ENCODE data around the gene PROX1. TPM values are rescaled to one million over a fixed set of nuclear protein-coding genes. Genes with fewer than 3 reads are reported as not detected.
A peak's percentile ranks its signal among the peaks of the same experiment; 100 is the strongest.

Gene PROX1
- total RNA-seq, 1 experiment from 2014 or later: 3.8 TPM

- TF ChIP-seq JAZF1 (CRISPR knock-in tag; IDR thresholded peaks at IDR 0.05): no peak
- no peak for TF ChIP-seq NFYB (CRISPR knock-in tag; conservative IDR thresholded peaks at IDR 0.05; ENCODE audit: low read depth)
These were observed at the start of gene PROX1 (continued) for GRCh38 chr1:213987927-213988506.

GRCh38 chr1:213938776-213939175 is 49.0 kb upstream of the PROX1 start:
- H3K4me1 Mint-ChIP-seq: peaks cover 15% of the 10 kb centered on the region
- ATAC-seq: no peak
- H3K36me3 Mint-ChIP-seq: no peaks in the 10 kb centered on the region
- no peaks in the 10 kb centered on the region; the same call in 1 of the 2 replicates for H3K9me3 Mint-ChIP-seq
- CTCF ChIA-PET: no interaction called here
- H3K4me3 Mint-ChIP-seq: no peak overlapping the region
- POLR2A ChIA-PET: no interaction called here
- H3K27ac Mint-ChIP-seq: no peak overlapping the region
- no peak for DNase-seq (ENCODE audit: low spot score)
- no peak for TF ChIP-seq ATF1 (CRISPR knock-in tag; IDR thresholded peaks at IDR 0.05)
- no peak for TF ChIP-seq SP1 (CRISPR knock-in tag; conservative IDR thresholded peaks at IDR 0.05)
- TF ChIP-seq, protein P1, sequence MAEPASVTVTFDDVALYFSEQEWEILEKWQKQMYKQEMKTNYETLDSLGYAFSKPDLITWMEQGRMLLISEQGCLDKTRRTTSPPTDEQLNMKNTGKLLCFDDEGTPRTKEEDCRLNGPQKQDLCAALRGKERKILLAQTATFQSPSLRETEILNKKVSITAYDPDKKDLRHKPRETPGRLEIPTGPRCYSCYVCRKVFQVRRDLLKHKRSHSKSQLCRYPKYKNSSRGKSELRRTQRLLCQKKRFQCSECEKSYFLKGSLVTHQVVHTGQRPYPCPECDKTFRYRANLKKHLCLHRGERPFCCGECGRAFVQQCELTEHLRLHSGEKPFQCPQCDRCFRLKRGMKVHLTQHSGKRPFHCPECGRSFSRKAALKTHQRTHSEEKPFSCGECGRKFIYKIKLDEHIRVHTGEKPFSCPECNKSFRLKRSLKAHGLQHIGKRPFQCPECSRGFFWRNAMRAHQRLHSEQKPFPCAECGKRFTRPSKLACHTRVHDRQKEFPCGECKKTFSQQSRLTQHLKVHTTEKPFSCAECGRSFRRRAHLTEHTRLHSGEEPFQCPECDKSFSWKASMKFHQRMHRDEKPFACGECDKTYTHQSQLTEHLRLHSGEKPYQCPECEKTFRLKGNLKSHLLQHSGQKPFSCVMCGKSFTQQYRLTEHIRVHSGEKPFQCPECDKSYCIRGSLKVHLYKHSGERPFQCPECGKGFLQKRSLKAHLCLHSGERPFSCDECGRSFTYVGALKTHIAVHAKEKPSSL (CRISPR knock-in tag; conservative IDR thresholded peaks at IDR 0.05): no peak
- no peak for TF ChIP-seq PRRX2 (CRISPR knock-in tag; IDR thresholded peaks at IDR 0.05)
- TF ChIP-seq ZNF512 (CRISPR knock-in tag; IDR thresholded peaks at IDR 0.05; ENCODE audit: borderline replicate concordance): no peak
- no peak for TF ChIP-seq ZNF671 (CRISPR knock-in tag; IDR thresholded peaks at IDR 0.05)
- H3K27me3 Mint-ChIP-seq (ENCODE audit: low read depth): no peaks in the 10 kb centered on the region

DNA sequence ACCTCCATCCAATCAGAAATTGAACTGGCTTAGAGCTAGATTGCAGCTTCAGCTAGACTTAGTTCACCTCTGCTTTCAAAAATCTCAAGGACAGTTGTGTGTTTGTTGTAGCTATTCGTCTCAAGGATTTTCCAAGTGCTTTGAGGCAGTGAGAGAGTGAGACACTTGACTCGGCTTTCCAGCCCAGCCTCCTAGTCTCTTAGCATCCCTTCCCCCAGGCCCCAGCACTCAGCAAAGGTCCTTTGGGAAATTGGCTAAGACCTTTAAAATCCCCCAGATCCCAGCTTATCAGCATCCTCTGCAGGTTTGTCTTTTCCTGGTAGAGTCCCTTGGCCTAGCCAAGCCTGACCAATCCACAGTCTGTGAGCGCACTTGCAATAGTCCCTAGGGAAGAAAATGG is 47.9 kb upstream of the PROX1 start:
- H3K4me1 Mint-ChIP-seq: peaks cover 15% of the 10 kb centered on the region
- H3K9me3 Mint-ChIP-seq: no peaks in the 10 kb centered on the region; the same call in 1 of the 2 replicates
- H3K36me3 Mint-ChIP-seq: no peaks in the 10 kb centered on the region
- H3K4me3 Mint-ChIP-seq: no peak overlapping the region
- ATAC-seq (no peak), DNase-seq (ENCODE audit: low spot score) (no peak)
- ChIA-PET POLR2A (no interaction called here), CTCF (no interaction called here)
- H3K27ac Mint-ChIP-seq: no peak overlapping the region
- peaks cover 6% of the 10 kb centered on the region; the same call in 1 of the 2 replicates for H3K27me3 Mint-ChIP-seq (ENCODE audit: low read depth)
- TF ChIP-seq JUN (CRISPR knock-in tag; IDR thresholded peaks at IDR 0.05) (no peak), NR3C1 (CRISPR knock-in tag; conservative IDR thresholded peaks at IDR 0.05; ENCODE audit: low read depth) (no peak), ZNF317 (CRISPR knock-in tag; IDR thresholded peaks at IDR 0.05; ENCODE audit: borderline replicate concordance, low read depth) (no peak)
- TF ChIP-seq, protein P2, sequence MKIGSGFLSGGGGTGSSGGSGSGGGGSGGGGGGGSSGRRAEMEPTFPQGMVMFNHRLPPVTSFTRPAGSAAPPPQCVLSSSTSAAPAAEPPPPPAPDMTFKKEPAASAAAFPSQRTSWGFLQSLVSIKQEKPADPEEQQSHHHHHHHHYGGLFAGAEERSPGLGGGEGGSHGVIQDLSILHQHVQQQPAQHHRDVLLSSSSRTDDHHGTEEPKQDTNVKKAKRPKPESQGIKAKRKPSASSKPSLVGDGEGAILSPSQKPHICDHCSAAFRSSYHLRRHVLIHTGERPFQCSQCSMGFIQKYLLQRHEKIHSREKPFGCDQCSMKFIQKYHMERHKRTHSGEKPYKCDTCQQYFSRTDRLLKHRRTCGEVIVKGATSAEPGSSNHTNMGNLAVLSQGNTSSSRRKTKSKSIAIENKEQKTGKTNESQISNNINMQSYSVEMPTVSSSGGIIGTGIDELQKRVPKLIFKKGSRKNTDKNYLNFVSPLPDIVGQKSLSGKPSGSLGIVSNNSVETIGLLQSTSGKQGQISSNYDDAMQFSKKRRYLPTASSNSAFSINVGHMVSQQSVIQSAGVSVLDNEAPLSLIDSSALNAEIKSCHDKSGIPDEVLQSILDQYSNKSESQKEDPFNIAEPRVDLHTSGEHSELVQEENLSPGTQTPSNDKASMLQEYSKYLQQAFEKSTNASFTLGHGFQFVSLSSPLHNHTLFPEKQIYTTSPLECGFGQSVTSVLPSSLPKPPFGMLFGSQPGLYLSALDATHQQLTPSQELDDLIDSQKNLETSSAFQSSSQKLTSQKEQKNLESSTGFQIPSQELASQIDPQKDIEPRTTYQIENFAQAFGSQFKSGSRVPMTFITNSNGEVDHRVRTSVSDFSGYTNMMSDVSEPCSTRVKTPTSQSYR (CRISPR knock-in tag; IDR thresholded peaks at IDR 0.05): no peak
- TF ChIP-seq, protein P3, sequence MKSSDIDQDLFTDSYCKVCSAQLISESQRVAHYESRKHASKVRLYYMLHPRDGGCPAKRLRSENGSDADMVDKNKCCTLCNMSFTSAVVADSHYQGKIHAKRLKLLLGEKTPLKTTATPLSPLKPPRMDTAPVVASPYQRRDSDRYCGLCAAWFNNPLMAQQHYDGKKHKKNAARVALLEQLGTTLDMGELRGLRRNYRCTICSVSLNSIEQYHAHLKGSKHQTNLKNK (CRISPR knock-in tag; IDR thresholded peaks at IDR 0.05): no peak

DNA sequence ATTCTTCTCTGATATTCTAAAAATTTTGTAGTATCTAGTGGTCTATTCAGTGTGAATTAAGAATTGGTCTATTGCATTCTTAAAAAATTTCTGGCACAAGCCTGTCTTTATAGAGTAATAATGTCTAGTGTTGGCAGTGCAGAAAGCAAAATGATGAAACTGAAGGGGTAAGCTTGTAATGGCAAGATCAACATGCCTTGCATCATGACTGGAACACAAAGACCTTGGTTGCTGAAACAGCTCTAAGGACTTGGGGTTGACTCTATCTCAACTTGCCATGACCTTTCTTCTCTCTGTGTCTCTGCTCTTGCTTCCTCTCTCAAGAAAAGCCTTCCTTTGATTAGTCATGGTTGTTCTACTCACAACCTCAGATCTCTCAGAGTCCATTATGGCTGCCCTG is 46.8 kb upstream of the PROX1 start:
- DNase-seq (ENCODE audit: low spot score) (no peak), ATAC-seq (no peak)
- no peaks in the 10 kb centered on the region for H3K36me3 Mint-ChIP-seq
- H3K4me3 Mint-ChIP-seq: no peak overlapping the region
- H3K27me3 Mint-ChIP-seq (ENCODE audit: low read depth): peaks cover 16% of the 10 kb centered on the region
- no peaks in the 10 kb centered on the region; the same call in 1 of the 2 replicates for H3K9me3 Mint-ChIP-seq
- ChIA-PET CTCF (no interaction called here), POLR2A (no interaction called here)
- no peak for TF ChIP-seq SOX15 (CRISPR knock-in tag; IDR thresholded peaks at IDR 0.05)
- TF ChIP-seq EMX1 (CRISPR knock-in tag; IDR thresholded peaks at IDR 0.05): no peak
- TF ChIP-seq HMGA2 (CRISPR knock-in tag; IDR thresholded peaks at IDR 0.05): no peak
- TF ChIP-seq GABPB1 (CRISPR knock-in tag; IDR thresholded peaks at IDR 0.05): peak; percentile 95
- peaks cover 15% of the 10 kb centered on the region for H3K4me1 Mint-ChIP-seq
- no peak overlapping the region for H3K27ac Mint-ChIP-seq

Measured in WTC11 (cell line).